HepG2 (cell line): ENCODE data around the gene GNG7. TPM values are rescaled to one million over a fixed set of nuclear protein-coding genes. Genes with fewer than 3 reads are reported as not detected.

Experiments used
- AHDC1 ChIP-seq: sonication (generic); formaldehyde crosslinking; IDR thresholded peaks from 2 replicates; pipeline ENCODE4 v1.5.1; 2020; ENCODE audit warnings: mild to moderate bottlenecking, missing genetic modification reagents, borderline replicate concordance
- E2F2 ChIP-seq: sonication (generic); formaldehyde crosslinking; IDR thresholded peaks from 2 replicates; pipeline ENCODE4 v1.4.0; 2020; ENCODE audit warnings: missing genetic modification reagents, borderline replicate concordance
- FOSL2 ChIP-seq: sonication (generic); formaldehyde crosslinking; IDR thresholded peaks from 2 replicates; pipeline ENCODE4 v1.4.0; 2020; ENCODE audit warnings: missing genetic modification reagents
- FOXO1 ChIP-seq: sonication (generic); formaldehyde crosslinking; IDR thresholded peaks from 2 replicates; pipeline ENCODE4 v1.4.0; 2020; ENCODE audit warnings: missing genetic modification reagents
- MTERF4 ChIP-seq: sonication (generic); formaldehyde crosslinking; IDR thresholded peaks from 2 replicates; pipeline ENCODE4 v1.8.0; 2023; ENCODE audit warnings: mild to moderate bottlenecking, missing genetic modification reagents
- NFIC ChIP-seq: IDR thresholded peaks from 2 replicates; pipeline ENCODE4 v1.6.1; 2012; ENCODE audit warnings: mild to moderate bottlenecking, low read length, inconsistent platforms
- REXO4 ChIP-seq: sonication (generic); formaldehyde crosslinking; IDR thresholded peaks from 2 replicates; pipeline ENCODE4 v1.8.0; 2022; ENCODE audit warnings: missing genetic modification reagents, mild to moderate bottlenecking, borderline replicate concordance
- SCMH1 ChIP-seq: sonication (generic); formaldehyde crosslinking; IDR thresholded peaks from 2 replicates; pipeline ENCODE4 v1.9.0; 2021; ENCODE audit warnings: missing genetic modification reagents, mild to moderate bottlenecking, borderline replicate concordance
- YY1 ChIP-seq: IDR thresholded peaks from 2 replicates; pipeline ENCODE4 v1.6.1; 2011; ENCODE audit warnings: low read length, low read depth, moderate library complexity, mild to moderate bottlenecking; ENCODE audit not compliant: insufficient read depth, insufficient replicate concordance
- ZBTB26 ChIP-seq: IDR thresholded peaks from 2 replicates; pipeline ENCODE4 v1.6.1; 2016; ENCODE audit warnings: missing compliant biosample characterization, missing genetic modification reagents, borderline replicate concordance
- ZNF646 ChIP-seq: sonication (generic); formaldehyde crosslinking; IDR thresholded peaks from 2 replicates; pipeline ENCODE4 v1.9.0; 2021; ENCODE audit warnings: mild to moderate bottlenecking, missing genetic modification reagents
- polyA plus RNA-seq, 8 experiments: library from polyadenylated mRNA; depleted of rRNA in 3 of 8; stranded (reverse) in 7 of 8; unstranded in 1 of 8; fragments of >200 nt; fragmentation: Illumina TruSeq in 4 of 8; extraction: Trizol in 4 of 8; gene quantifications; 2 replicates each; pipeline versions ENCODE4 v1.2.1 to v1.2.3, GENCODE V29; 2011 to 2016; ENCODE audit warnings: low read depth in 4 of 8, missing spikeins in 1 of 8, mixed read lengths in 1 of 8; ENCODE audit not compliant: insufficient read depth in 1 of 8
- total RNA-seq, 5 experiments: library from RNA; depleted of rRNA; stranded (reverse); fragments of >200 nt; fragmentation: Illumina TruSeq; extraction: Trizol; gene quantifications; 2 replicates each; pipeline ENCODE4 v1.2.3, GENCODE V29; 2016; ENCODE audit warnings: low read depth in 1 of 5

GNG7 gene
- total and polyA plus RNA-seq, 2 of the 13 experiments (the other 11 are each of a cell fraction or from before 2014, with no cell fraction given): 1.4 to 3.3 TPM

- TF ChIP-seq AHDC1 (CRISPR knock-in tag) (peak; percentile 68; the same call in 1 of the 2 replicates), REXO4 (CRISPR knock-in tag) (no peak), ZNF646 (CRISPR knock-in tag) (no peak), NFIC (0 out of 2 replicates have a peak, but pooled peaks have one; percentile 31), MTERF4 (CRISPR knock-in tag) (peak; percentile 54; the same call in 1 of the 2 replicates), YY1 (peak; percentile 57), E2F2 (CRISPR knock-in tag) (no peak), ZBTB26 (CRISPR knock-in tag) (peak; percentile 81; the same call in 1 of the 2 replicates), FOSL2 (peak; percentile 91), SCMH1 (CRISPR knock-in tag) (no peak), FOXO1 (CRISPR knock-in tag) (peak; percentile 37; the same call in 1 of the 2 replicates)
These were observed 161.6 kb downstream of the GNG7 start (continued) for GRCh38 chr19:2540646-2541454.
